ENCODE measurements around the gene SLCO3A1. TPM values are rescaled to one million over a fixed set of nuclear protein-coding genes. Genes with fewer than 3 reads are reported as not detected.

The SLCO3A1 gene
- total and polyA plus RNA-seq, 4 donors, result 1.6 to 3.6 (median 2.4) TPM

- TF ChIP-seq ATF3 (IDR thresholded peaks at IDR 0.05) (no peak), FOXA2 (IDR thresholded peaks at IDR 0.05) (no peak), ZBTB33 (IDR thresholded peaks at IDR 0.05) (no peak), SP1 (IDR thresholded peaks at IDR 0.05) (no peak), MAX (IDR thresholded peaks at IDR 0.05) (no peak)
Measured at GRCh38 chr15:91824256-91824655, 29.3 kb upstream of the SLCO3A1 start (continued).

- 69% methylated on average over 5 of the region's 5 CpGs for WGBS
- TF ChIP-seq SP1 (IDR thresholded peaks at IDR 0.05) (no peak), HNF4A (conservative IDR thresholded peaks at IDR 0.05) (no peak)
- Histone ChIP-seq H3K9ac (ENCODE audit: low read depth in 1 of 2, low read length in 2 of 2) (no peak overlapping the region), H3K27me3 (ENCODE audit: control insufficient read depth in 4 of 4, insufficient read depth in 4 of 4, low read length in 3 of 4) (no peaks in the 10 kb centered on the region), H3K4me1 (ENCODE audit: control insufficient read depth in 4 of 4, insufficient read depth in 4 of 4, low read length in 3 of 4) (no peaks in the 10 kb centered on the region), H3K4me3 (ENCODE audit: low read depth in 1 of 3, low read length in 3 of 3) (no peak overlapping the region), H3K9me3 (ENCODE audit: control insufficient read depth in 4 of 4, low read length in 3 of 4) (no peaks in the 10 kb centered on the region), H3K27ac (ENCODE audit: low read depth in 1 of 2, low read length in 2 of 2) (no peak overlapping the region), H3K36me3 (ENCODE audit: control insufficient read depth in 4 of 4, insufficient read depth in 3 of 4, low read depth in 1 of 4, low read length in 3 of 4) (no peaks in the 10 kb centered on the region)
- no peak for DNase-seq (ENCODE audit: low spot score)
Measured at GRCh38 chr15:91826443-91826842, 27.1 kb upstream of the SLCO3A1 start.

GRCh38 chr15:91833056-91833455, 20.5 kb upstream of the SLCO3A1 start:
- Histone ChIP-seq H3K4me1 (ENCODE audit: control insufficient read depth in 4 of 4, insufficient read depth in 4 of 4, low read length in 3 of 4) (no peaks in the 10 kb centered on the region), H3K27ac (ENCODE audit: low read depth in 1 of 2, low read length in 2 of 2) (no peak overlapping the region), H3K4me3 (ENCODE audit: low read depth in 1 of 3, low read length in 3 of 3) (no peak overlapping the region), H3K36me3 (ENCODE audit: control insufficient read depth in 4 of 4, insufficient read depth in 3 of 4, low read depth in 1 of 4, low read length in 3 of 4) (no peaks in the 10 kb centered on the region), H3K9me3 (ENCODE audit: control insufficient read depth in 4 of 4, low read length in 3 of 4) (no peaks in the 10 kb centered on the region), H3K9ac (ENCODE audit: low read depth in 1 of 2, low read length in 2 of 2) (no peak overlapping the region), H3K27me3 (ENCODE audit: control insufficient read depth in 4 of 4, insufficient read depth in 4 of 4, low read length in 3 of 4) (no peaks in the 10 kb centered on the region)
- WGBS, result 84% methylated on average over 2 of the region's 2 CpGs
- DNase-seq (ENCODE audit: low spot score), result no peak
- TF ChIP-seq NR2F2 (IDR thresholded peaks at IDR 0.05) (no peak), ATF3 (IDR thresholded peaks at IDR 0.05) (no peak), REST (IDR thresholded peaks at IDR 0.05) (no peak), YY1 (IDR thresholded peaks at IDR 0.05) (no peak), EGR1 (IDR thresholded peaks at IDR 0.05; ENCODE audit: low read depth in 2 of 2) (no peak), CTCF (IDR thresholded peaks at IDR 0.05; ENCODE audit: low read depth, low read length, missing input control) (no peak), RAD21 (IDR thresholded peaks at IDR 0.05) (no peak), SP1 (IDR thresholded peaks at IDR 0.05) (no peak), JUND (IDR thresholded peaks at IDR 0.05) (no peak), FOXA2 (IDR thresholded peaks at IDR 0.05) (no peak), ZBTB33 (IDR thresholded peaks at IDR 0.05) (no peak), FOXA1 (IDR thresholded peaks at IDR 0.05) (no peak), MAX (IDR thresholded peaks at IDR 0.05) (no peak), HNF4G (IDR thresholded peaks at IDR 0.05) (no peak), TAF1 (conservative IDR thresholded peaks at IDR 0.05) (no peak), GABPA (IDR thresholded peaks at IDR 0.05 in 1 of 2, conservative IDR thresholded peaks at IDR 0.05 in 1 of 2) (no peak), RXRA (IDR thresholded peaks at IDR 0.05) (no peak)
